22Rv1 (cell line): Measurements from ENCODE around the gene NUP210L.

Experiments
- H3K27ac ChIP-seq: fragments of 450-650 bp; 2 replicates; pipeline ENCODE4 v1.5.1; 2017
- ZFX ChIP-seq: fragments of 450-650 bp; IDR thresholded peaks from 2 replicates; pipeline ENCODE4 v1.6.1; 2017; ENCODE audit warnings: antibody characterized with exemption, borderline replicate concordance
- TF ChIP-seq, protein P1 (sequence below): fragments of 450-650 bp; IDR thresholded peaks from 2 replicates; pipeline ENCODE4 v1.5.1; 2017; ENCODE audit warnings: mild to moderate bottlenecking

Gene NUP210L

DNA sequence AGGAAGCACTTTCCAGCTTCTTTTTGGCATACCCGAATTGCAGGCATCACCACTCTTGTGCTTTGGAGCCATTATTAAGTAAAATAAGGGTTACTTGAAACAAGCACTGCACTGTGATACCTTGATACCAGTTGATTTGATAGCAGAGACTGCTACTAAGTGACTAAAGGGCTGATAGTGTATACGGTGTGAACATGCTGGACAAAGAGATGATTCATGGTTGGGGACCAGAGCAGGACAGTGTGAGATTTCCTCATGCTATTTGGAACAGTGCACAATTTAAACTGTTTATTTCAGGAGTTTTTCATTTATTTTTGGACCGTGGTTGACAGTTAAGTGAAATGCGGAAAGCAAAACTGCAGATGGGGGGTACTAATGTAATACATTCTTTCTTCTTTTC lies 154.5 kb downstream of the NUP210L start:
- TF ChIP-seq, protein P1, sequence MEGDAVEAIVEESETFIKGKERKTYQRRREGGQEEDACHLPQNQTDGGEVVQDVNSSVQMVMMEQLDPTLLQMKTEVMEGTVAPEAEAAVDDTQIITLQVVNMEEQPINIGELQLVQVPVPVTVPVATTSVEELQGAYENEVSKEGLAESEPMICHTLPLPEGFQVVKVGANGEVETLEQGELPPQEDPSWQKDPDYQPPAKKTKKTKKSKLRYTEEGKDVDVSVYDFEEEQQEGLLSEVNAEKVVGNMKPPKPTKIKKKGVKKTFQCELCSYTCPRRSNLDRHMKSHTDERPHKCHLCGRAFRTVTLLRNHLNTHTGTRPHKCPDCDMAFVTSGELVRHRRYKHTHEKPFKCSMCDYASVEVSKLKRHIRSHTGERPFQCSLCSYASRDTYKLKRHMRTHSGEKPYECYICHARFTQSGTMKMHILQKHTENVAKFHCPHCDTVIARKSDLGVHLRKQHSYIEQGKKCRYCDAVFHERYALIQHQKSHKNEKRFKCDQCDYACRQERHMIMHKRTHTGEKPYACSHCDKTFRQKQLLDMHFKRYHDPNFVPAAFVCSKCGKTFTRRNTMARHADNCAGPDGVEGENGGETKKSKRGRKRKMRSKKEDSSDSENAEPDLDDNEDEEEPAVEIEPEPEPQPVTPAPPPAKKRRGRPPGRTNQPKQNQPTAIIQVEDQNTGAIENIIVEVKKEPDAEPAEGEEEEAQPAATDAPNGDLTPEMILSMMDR: no peak
- TF ChIP-seq ZFX: no peak
- H3K27ac ChIP-seq: no peak overlapping the region

DNA sequence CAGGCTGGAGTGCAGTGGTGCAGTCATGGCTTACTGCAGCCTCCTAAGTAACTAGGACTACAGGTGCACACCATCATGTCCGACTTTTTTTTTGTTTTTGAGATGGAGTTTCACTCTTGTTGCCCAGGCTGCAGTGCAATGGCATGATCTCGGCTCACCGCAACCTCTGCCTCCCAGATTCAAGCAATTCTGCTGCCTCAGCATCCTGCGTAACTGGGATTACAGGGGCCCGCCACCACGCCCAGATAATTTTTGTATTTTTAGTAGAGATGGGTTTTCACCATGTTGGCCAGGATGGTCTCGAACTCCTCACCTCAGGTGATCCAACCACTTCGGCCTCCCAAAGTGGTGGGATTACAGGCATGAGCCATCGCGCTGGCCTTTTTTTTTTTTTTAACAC lies 158.0 kb downstream of the NUP210L start:
- H3K27ac ChIP-seq: peak overlapping the region; percentile 45

DNA sequence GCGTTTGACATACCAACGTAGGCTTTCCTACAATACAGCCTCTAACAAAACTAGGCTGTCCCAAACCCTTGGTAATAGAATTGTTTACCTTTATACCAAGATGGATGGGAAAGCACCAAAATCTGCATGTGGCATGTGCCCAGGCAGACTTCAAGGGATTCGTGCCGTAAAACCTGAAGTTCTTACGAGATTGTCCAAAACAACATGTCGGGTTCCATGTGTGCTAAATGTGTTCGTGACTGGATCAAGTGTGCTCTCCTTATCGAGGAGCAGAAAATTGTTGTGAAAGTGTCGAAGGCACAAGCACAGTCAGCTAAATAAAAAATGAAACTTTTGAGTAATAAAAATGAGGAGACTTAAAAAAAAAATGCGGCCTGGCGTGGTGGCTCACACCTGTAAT lies 159.2 kb downstream of the NUP210L start:
- H3K27ac ChIP-seq: peak overlapping the region; percentile 45; the same call in 1 of the 2 replicates
- TF ChIP-seq, protein P1: no peak
- TF ChIP-seq ZFX: no peak

- TF ChIP-seq, protein P1: no peak
- TF ChIP-seq ZFX: no peak
Observed at GRCh38 chr1:153995202-153995601, 159.7 kb downstream of the NUP210L start.

GRCh38 chr1:153991806-153992205 lies 163.1 kb downstream of the NUP210L start:
- TF ChIP-seq ZFX: no peak
- TF ChIP-seq, protein P1: no peak
- peak overlapping the region; percentile 85 for H3K27ac ChIP-seq

More at GRCh38 chr1:153995202-153995601, 159.7 kb downstream of the NUP210L start:
- H3K27ac ChIP-seq: no peak overlapping the region; the same call in 1 of the 2 replicates

GRCh38 chr1:153991151-153991630 lies 163.7 kb downstream of the NUP210L start:
- TF ChIP-seq, protein P1: no peak
- TF ChIP-seq ZFX: no peak
- peak overlapping the region; percentile 85 for H3K27ac ChIP-seq

GRCh38 chr1:153990468-153991150 lies 164.3 kb downstream of the NUP210L start, which contains the start of gene RPS27:
Gene RPS27, plus strand, starts transcription at chr1:153990762. Its CDS starts 35 bp downstream, at chr1:153990797.
- TF ChIP-seq ZFX: no peak
- TF ChIP-seq, protein P1: no peak
- peak within 1 kb of the TSS; percentile 85 for H3K27ac ChIP-seq

DNA sequence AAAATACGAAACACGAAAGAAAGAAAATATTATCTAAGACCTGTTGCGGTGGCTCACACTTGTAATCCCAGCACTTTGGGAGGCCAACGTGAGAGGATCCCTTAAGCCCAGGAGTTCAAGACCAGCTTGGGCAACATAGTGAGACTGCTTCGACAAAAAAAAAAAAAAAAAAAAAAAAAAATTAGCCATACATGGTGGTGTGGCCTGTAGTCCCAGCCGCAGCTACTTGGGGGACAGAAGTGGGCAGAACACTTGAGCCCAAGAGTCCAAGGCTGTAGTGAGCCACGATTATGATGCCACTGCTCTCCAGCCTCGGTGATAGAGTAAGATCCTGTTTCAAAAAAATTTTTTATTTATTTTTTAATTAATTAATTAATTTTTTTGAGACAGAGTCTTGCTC lies 167.3 kb downstream of the NUP210L start:
- H3K27ac ChIP-seq: peak overlapping the region; percentile 92
- TF ChIP-seq, protein P1: no peak
- no peak for TF ChIP-seq ZFX
